GM18498 (cell line): Measurements from ENCODE around the gene KNDC1.
A peak's percentile ranks its signal among the peaks of the same experiment; 100 is the strongest.
"Not testable (repeated sequence)": the region's sequence is repeated elsewhere in the genome, so short reads cannot be mapped to it uniquely, and the experiment has no call there.

Source experiments
- ATAC-seq: cut with Tn5 transposase; IDR thresholded peaks from one replicate; pipeline ENCODE4 v1.9.1; 2021; ENCODE audit warnings: mild to moderate bottlenecking, moderate library complexity; ENCODE audit not compliant: unreplicated experiment

Gene KNDC1

GRCh38 chr10:133253361-133253955 lies 93.4 kb downstream of the KNDC1 start:
- no peak for ATAC-seq

DNA sequence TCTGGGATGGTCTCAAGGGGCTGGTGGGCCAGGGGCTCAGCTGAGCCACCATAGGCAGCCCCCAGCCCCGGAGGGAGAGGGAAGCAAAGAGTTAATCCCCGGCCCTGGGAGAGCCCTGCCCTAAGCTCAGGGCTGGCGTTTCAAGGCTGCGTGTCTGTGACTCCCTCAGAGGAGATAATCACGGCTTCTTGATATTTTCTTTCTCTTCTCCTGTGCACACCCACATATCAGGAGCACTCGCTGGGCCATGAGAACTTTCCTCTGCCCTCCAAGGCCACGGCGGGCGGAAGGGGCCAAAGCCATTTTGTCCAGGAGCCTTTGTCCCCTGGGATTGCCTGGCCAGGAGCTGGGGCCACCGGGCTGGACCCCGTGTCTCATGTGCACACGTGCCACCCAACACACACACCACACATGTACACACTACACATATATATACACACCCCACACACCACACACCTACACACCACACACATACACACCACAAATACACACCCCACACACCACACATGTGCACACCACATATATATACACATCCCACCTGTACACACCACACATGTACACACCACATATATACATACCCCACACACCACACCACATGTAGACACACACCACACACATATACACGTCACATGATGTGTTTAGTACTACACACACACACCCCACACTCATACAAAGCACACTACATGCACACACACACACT lies 94.6 kb downstream of the KNDC1 start:
- no peak for ATAC-seq

GRCh38 chr10:133255323-133255722 lies 95.3 kb downstream of the KNDC1 start:
- ATAC-seq, result no peak

DNA sequence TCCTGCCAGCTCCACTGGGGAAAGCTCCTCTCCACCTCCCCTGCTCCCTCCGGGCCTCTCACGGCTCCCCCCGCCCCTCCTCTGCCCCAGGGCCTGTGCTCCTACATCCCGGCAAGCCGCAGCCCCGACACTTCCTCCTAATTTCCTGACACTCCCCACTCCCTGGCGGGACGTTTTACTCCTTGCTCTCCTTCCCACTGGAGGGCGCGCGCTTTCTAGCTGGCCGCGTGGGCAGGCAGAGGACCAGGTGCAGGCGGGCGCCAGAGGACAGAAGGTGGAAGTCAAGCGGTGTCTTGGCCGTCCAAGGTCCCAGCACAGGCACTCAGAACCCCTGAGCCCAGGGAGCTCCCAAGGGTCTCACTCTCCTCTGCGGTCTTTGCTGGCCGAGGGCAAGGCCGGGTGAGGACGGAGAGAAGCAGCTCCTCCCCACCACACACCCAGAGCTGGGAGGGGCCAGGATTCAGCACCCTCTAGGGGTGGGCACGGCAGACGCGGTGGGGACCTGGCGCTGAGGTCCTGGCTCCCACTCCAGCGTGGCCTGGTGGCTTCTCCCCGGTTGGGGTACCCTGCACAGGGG lies 97.6 kb downstream of the KNDC1 start:
- ATAC-seq, result no peak

DNA sequence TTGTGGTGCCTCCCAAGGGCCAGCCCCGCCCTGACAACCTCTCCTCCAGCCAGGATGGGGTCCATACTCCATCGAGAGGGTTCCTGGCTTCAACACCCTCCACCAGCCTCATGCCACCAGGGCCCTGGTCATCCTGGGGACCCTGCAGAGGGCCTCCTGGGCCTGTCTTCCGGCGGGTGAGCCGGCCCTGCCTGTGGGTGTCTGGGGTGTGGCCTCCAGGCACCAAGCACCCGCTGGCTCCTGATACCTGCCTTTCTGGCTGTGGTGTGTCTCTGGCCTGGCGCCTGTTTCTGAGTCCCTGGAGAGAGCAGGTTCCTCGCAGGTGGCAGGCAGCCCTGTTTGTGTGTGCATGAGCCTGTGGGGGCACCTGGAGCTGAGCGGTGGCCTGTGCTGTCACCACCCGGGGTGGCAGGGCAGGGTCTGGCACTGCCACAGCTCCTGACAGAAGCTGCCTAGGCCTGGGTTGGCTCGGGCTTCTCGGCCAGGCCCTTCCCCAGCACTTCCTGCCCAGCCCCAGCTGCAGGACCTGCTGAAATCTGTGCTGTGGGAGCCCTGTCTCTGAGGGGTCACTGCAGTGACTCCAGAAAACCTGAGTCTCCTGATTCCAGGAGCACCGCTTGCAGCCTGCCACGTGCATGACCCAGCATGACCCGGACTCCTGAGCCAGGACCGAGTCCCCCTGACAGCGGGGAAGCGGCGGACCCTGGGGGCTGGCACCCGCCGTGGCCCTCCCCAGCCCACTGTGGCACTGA lies 98.2 kb downstream of the KNDC1 start:
- no peak for ATAC-seq

DNA sequence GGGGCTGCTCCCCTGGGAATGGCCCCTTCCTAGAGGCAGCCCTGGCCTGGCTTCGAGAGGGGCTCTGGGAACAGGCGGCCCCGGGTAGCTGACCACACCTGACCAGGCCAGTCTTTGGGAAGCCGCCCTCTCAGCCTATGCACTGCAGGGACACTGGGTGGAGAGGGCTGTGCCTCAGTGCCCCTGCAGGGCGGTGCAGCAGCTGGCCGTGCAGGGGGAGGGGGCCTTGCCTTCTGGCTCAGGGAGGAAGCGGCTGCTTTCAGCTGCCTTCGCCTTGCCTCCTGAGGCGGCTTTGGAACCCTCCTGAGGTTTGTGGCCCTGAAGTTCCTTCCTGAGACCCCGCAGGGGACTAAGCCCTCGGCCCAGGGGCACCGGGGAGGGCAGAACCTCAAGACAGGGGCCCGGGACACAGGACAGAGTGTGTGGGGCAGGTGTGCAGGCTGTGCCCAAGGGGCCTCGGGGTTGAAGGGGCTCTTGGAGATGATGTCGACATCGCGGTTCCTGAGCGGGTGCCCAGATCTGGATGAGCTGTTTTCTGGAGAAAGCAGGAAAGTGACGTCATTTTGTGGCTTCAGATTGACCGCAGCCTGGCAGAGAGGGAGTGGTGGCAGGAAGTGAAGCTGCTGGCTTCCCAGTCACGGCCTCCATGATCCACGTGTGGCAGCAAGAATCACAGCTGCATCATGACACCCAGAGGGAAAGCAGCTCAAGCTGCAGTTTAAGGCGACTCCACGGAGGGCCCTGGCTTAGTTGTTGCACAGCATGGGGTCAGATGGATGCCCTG lies 99.0 kb downstream of the KNDC1 start:
- ATAC-seq, result no peak

DNA sequence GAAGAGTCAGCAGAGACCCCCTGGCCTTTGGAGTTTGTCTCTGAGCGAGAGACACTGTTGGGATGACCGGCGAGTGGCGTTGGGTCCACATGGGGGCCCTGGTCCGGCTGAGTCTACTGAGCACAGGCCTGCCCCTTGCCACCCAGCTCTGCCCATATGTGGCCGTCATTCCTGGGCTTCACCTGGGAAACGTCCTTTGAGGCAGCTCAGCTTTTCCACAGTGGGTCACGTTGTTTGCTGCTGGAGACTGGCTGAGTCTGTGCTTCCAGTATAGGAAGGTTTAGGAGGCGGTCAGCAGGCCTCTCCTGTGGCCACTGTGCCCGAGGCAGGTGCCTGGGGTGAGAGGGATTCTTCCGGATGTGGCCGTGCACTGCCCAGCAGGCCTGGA lies 99.6 kb downstream of the KNDC1 start:
- ATAC-seq, result no peak

- ATAC-seq, result peak; percentile 51
Measured at GRCh38 chr10:133260895-133261725, 101.1 kb downstream of the KNDC1 start.

DNA sequence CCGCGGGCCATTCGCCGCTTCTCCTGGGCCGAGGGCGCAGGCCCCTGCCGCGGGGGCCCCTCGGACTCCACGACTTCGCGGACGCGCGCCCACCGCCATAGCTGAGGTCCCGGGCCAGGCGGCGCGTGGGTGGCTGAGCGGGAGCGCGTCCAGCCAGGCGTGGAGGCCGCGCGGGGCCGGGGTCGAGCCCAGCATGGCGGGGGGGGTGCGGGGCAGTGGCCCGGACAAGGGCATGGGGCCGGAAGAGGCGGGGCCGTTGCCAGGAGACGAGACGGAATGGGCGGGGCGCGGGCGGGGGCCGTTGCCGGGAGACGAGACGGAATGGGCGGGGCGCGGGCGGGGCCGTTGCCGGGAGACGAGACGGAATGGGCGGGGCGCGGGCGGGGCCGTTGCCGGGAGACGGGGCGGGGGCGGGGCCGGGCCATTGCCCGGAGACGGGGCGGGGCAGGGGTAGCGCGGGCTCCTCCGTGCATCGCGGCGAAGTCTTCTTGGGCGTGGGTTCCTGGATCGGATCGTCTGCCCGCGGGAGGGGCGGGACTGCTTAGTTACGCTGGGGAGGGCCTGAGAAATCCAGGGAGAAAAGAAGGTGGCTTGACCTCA lies 101.8 kb downstream of the KNDC1 start:
- ATAC-seq, result peak; percentile 69

DNA sequence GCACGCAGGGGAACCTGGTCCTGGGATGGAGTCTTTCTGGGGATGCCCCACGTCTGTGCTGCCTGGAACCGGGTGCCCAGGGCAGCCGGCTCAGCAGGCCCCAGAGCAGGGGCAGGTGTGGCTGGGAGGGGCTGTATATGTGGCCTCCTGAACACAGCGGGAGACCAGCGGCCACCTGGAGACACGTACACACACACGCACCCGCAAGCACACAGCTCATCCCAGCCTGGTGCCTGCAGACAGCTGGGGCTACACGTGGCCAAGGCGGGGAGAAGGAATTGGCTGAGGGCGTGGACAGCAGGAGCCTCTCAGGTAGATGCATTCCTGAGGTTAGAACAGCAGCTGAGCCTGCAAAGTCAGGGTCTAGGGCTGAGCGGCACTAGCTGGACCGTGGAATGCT lies 102.7 kb downstream of the KNDC1 start:
- no peak for ATAC-seq

DNA sequence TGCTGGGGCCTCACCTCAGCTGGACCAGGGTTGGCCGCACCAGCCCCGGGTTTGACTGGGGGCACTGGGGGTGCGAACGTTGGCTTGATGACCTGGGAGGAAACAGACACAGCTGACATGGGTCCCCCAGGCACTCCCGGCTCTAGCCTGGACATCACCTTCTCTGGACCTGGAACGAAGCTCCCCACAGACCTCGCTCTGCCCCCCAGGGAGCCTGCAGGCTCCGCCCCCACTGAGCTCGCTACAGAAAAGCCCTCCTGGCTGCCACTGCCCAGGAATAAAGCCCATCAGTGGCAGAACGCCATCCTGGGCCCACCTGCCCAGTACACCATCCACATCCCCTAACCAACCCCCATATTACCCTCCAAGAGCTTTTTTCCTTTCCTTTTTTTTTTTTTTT lies 103.7 kb downstream of the KNDC1 start:
- ATAC-seq, result no peak

DNA sequence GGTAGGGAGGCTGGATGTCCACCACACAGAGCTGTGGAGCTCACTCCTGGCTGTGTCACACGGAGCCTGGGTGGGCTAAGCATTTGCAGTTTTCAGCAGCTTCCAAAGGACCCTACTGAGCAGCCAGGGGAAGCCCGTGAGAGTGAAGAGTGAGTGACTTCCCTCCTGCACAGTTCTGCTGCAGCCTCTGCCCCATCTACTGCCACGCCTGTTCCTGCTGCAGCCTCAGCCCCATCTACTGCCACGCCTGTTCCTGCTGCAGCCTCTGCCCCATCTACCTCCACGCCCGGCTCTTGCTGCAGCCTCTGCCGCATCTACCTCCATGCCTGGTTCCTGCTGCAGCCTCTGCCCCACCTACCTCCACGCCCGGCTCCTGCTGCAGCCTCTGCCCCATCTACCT lies 104.4 kb downstream of the KNDC1 start:
- ATAC-seq, result no peak

DNA sequence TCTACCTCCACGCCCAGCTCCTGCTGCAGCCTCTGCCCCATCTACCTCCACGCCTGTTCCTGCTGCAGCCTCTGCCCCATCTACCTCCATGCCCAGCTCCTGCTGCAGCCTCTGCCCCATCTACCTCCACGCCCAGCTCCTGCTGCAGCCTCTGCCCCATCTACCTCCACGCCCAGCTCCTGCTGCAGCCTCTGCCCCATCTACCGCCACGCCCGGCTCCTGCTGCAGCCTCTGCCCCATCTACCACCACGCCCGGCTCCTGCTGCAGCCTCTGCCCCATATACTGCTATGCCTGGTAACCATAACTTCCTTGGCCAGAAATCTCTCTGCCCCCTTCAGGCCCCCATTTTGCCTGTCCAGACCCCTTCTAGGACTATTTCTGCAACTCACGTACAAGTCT lies 105.0 kb downstream of the KNDC1 start:
- not testable (repeated sequence) for ATAC-seq

DNA sequence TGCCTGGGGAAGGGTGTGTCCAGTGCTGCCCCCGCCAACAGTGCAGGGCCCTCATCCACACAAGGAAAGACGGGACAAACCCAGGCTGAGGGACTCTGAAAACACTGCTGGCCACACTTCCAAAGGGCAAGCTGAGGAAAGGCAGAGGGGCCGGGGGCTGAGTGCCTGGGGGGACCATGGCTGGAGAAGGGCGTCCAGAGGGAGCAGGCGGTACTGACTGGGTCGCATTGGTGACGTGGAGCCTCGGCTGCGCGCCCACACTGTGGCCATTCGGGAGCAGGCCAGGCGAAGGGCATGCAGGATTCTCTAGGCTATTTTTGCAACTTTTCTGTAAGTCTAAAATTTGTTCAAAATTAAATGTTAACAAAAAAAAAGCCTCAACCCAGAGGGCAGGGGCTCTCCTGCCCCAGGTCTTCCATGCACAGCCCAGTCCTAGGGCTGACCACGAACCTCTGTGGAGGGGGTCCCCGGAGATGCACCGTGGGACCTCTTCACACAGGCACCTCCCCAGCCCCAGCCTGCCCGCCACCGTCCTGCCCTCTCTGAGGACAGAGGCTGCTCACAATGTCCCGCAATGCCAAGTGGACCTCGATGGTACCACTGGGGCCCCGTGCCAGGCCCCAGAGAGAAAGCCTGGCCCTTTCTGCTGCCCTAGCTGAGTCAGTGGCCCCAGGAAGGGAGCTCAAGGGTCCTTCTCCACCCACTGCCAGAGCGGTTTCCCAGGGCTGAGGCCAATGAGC lies 106.2 kb downstream of the KNDC1 start:
- ATAC-seq, result no peak

DNA sequence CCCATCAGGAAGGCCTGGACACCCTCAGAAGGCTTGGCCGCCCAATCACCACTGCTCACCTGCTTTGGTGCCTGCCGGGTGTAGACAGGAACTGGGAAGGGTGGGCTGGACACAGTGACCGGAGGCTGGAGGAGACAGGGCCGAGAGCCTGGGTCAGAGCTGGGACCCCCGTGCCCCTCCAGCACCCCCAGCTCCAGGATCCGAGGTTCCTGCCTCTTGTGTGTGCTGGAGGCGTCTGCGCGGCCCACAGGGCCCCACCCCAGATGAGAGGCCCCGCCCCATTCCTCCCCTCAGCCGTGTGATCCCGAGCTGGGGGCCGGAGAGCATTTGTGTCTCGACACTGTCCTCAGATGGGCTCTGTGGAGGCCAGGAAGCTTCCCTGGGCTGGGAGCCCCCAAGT lies 107.3 kb downstream of the KNDC1 start:
- ATAC-seq, result no peak

DNA sequence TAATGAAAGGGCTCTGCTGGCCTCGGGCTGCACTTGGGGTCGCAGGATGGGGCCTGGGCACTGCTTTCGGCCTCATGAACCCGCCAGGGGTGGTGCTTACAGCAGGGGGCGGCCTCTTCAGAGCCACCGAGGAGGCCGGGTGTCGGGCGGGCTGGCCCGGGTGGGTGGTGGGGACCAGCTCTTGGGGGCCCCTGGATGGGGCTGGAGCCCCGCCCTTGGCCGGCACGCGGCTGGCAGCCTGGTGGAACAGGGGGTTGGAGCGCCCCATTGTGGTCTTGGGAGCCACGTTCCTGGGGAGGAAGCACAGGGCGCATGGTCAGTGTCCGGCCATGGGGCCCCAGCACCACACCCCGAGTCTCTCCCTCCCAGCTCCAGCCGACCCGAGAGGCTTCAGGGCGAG lies 107.8 kb downstream of the KNDC1 start:
- no peak for ATAC-seq

- ATAC-seq, result no peak
Measured at GRCh38 chr10:133268532-133268931, 108.5 kb downstream of the KNDC1 start.

GRCh38 chr10:133269367-133269766 lies 109.3 kb downstream of the KNDC1 start:
- ATAC-seq, result no peak

GRCh38 chr10:133270204-133270603 lies 110.2 kb downstream of the KNDC1 start:
- ATAC-seq, result no peak
